GM18909 (cell line): ENCODE measurements around the gene RAB37.

ENCODE experiments used
- ATAC-seq: cut with Tn5 transposase; IDR thresholded peaks from one replicate; pipeline ENCODE4 v1.9.1; 2021; ENCODE audit warnings: mild to moderate bottlenecking; ENCODE audit not compliant: unreplicated experiment, poor library complexity

The RAB37 gene

GRCh38 chr17:74759243-74759801, 22.3 kb downstream of the RAB37 start:
- peak; percentile 75 for ATAC-seq

- ATAC-seq = no peak
Measured at GRCh38 chr17:74759941-74760340, 22.9 kb downstream of the RAB37 start.

GRCh38 chr17:74760404-74761105, 23.5 kb downstream of the RAB37 start:
- no peak for ATAC-seq

- ATAC-seq = no peak
Measured at GRCh38 chr17:74761419-74761818, 24.4 kb downstream of the RAB37 start.

GRCh38 chr17:74761931-74762330, 24.9 kb downstream of the RAB37 start:
- no peak for ATAC-seq

- no peak for ATAC-seq
Measured at GRCh38 chr17:74763565-74764387, 26.7 kb downstream of the RAB37 start.

GRCh38 chr17:74764751-74765286, 27.8 kb downstream of the RAB37 start:
- ATAC-seq = no peak

- no peak for ATAC-seq
Measured at GRCh38 chr17:74766413-74766812, 29.4 kb downstream of the RAB37 start.

GRCh38 chr17:74767111-74767516, 30.1 kb downstream of the RAB37 start:
- no peak for ATAC-seq

- no peak for ATAC-seq
Measured at GRCh38 chr17:74768069-74768762, 31.2 kb downstream of the RAB37 start.

- no peak for ATAC-seq
Measured at GRCh38 chr17:74768763-74769114, 31.7 kb downstream of the RAB37 start.

- no peak for ATAC-seq
Measured at GRCh38 chr17:74769266-74769855, 32.3 kb downstream of the RAB37 start.

GRCh38 chr17:74769856-74770497, 32.9 kb downstream of the RAB37 start:
- ATAC-seq = no peak

GRCh38 chr17:74770498-74771318, 33.7 kb downstream of the RAB37 start:
- ATAC-seq = no peak

- ATAC-seq = no peak
Measured at GRCh38 chr17:74771319-74771914, 34.4 kb downstream of the RAB37 start.

GRCh38 chr17:74772053-74772452, 35.0 kb downstream of the RAB37 start:
- no peak for ATAC-seq

- ATAC-seq = no peak
Measured at GRCh38 chr17:74773414-74773813, 36.4 kb downstream of the RAB37 start.

GRCh38 chr17:74773871-74774286, 36.8 kb downstream of the RAB37 start:
- no peak for ATAC-seq
